Stromal cell of bone marrow (primary cell): ENCODE data around the gene MYH6.
"Not testable (repeated sequence)": the region's sequence is repeated elsewhere in the genome, so short reads cannot be mapped to it uniquely, and the experiment has no call there.

Source experiments
- DNase-seq: peaks from one replicate; pipeline ENCODE4 v3.0.0-alpha.2; 2012; ENCODE audit warnings: low read depth

The MYH6 gene

GRCh38 chr14:23392613-23393012 is 15.5 kb downstream of the MYH6 start:
- no peak for DNase-seq

DNA sequence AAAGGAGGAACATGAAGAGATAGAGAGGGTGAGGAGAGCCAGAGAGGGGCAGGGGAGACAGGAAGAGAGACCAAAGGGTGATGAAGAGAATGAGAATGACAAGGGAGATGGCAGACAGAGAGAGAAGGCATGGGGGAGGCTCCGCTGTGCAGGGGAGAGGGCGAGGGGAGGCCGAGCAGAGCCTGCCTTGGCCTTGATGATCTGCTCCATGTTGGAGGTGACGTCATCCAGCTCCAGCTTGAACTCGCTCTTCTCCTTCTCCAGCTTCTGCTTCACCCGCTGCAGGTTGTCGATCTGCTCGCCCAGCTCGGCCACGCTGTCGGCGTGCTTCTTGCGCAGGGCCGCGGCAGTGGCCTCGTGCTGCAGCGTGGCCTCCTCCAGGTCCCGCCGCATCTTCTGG is 18.2 kb downstream of the MYH6 start:
- DNase-seq: not testable (repeated sequence)

DNA sequence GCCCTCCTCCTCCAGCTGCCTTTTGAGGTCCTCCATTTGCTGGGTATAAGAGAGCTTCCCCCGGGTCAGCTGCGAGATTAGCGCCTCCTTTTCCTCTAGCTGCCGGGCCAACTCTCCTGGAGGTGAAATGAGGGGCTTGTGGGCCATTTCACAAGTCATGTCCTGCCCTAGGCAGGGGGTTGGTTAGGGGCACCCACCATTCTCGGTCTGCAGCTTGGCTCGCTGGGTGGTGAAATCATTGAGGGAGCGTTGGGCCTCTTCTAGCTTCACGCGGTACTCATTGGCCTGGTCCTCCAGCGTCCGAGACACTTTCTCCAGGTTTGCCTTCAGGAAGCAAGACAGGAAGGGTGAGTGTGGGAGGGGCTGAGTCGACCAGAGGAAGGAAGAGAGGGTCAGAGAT is 18.7 kb downstream of the MYH6 start:
- DNase-seq: no peak

DNA sequence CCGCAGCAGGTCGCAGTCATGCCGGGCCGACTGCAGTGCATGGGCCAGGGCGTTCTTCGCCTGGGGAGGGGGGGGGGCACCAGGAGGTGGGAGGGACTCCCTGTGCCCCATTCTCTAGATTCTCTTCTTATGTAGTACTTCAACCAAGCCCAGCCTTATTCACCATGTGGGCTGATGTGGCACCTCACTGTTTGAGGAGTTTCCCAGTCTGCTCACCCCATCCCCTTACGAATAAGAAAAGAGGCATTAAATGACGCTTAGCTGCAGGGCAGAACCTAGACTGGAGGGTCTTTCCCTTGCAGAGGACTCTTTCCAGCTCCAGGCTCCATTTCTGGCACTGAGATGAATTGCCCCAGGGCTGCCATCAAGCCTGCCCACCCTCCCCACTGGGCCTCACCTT is 19.1 kb downstream of the MYH6 start:
- DNase-seq: no peak

DNA sequence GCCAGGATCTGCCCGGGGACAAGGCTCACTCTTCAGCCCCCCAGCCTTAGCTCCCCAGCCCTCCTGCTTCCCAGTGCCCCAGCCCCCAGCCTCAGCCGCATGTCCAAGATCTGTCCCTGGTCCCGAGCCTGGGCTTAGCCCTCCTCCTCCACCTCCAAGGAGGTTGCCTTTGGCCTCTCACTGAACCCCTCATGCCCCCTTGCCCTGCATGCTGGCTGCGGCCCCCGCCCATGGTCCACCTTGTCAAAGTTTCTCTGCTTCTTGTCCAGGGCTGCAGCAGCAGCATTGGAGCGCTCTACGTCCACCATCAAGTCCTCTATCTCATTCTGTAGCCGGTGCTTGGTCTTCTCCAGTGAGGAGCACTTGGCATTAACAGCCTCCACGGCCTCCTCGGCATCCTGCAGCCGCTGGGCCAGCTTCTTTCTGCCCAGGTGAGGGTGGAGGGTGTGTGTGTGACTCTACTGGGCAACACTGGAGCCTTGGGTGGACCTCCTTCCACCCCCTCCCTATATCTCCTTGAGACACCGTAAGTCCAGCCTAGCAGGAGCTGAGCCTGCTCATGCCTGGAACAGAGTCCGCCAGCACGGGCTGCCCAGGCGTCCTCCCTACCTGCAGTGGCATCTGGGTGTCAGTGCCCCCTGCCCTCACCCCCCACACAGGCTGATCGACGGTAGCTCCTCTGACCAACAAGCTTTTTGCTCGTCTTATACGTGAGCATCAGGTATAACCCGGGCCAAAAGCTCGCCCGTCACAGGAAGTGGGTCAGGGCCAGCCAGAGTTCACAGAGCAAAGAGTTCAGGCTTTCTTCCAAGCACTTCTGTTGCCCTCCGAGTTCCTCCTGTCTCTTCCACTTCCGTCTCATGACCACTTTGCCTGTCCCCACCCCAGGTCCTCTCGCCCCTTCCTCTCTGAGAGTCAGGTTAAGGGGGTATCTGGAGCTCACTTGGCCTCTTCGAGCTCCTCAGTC is 19.9 kb downstream of the MYH6 start:
- DNase-seq: no peak

DNA sequence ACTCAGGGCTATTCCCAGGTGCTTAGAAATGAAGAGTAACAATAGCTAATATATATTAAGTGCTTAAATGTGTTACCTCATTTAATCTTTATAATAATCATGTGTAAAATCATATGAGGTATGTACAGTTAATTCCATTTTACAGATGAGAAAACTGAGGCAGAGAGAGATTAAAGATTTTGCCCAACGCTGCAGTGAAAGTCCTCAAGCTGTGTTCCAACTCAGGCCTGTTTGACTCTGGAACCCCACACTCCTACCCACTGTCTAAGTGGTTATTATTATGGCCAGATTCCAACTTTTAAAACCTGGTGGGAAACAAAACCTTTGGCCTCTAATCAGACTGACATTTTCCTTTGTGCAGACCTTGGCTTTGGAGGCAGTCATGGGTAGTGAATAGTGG is 21.1 kb downstream of the MYH6 start:
- no peak for DNase-seq

DNA sequence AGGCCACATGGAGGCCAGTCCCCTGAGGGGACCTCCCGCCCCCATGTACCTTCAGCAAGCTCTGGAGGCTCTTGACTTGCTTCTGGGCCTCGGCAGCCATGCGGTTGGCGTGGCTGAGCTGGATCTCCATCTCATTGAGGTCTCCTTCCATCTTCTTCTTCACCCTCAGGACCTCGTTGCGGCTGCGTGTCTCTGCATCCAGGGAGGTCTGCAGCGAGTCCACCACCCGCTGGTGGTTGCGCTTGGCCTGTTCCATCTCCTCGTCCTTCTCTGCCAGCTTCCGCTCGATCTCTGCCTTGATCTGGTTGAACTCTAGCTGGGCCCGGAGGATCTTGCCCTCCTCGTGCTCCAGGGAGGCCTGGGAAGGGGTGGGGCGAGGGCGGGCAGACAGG is 21.8 kb downstream of the MYH6 start:
- not testable (repeated sequence) for DNase-seq

DNA sequence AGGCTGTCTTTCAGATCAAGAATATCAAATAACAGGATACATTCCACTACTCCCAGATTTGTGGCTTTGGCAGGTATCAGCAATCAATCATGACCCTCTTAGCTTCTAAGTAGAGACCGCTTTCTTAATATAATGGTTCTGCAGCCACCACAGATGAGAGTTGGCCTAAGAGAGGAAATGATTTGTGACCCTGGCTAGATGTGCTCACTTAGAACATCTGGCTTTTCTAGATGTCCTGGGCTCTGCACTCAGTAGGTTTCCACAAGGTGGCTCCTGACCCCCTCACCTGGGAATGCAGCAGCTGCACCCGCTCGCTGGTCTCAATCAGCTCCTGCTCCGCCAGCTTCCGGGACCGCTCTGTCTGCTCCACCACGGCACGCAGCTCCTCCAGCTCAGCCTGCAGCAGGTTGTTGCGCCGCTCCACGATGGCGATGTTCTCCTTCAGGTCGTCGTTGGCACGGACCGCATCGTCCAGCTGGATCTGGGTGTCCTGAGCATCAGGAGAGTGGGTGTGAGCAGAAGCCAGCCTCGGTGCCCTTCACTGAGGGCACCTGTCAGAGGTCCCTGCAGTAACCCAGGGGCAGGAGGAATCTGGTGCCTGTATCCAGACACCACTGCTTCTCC is 22.3 kb downstream of the MYH6 start:
- no peak for DNase-seq

- DNase-seq: no peak
These were observed 22.8 kb downstream of the MYH6 start for GRCh38 chr14:23385244-23385641.

DNA sequence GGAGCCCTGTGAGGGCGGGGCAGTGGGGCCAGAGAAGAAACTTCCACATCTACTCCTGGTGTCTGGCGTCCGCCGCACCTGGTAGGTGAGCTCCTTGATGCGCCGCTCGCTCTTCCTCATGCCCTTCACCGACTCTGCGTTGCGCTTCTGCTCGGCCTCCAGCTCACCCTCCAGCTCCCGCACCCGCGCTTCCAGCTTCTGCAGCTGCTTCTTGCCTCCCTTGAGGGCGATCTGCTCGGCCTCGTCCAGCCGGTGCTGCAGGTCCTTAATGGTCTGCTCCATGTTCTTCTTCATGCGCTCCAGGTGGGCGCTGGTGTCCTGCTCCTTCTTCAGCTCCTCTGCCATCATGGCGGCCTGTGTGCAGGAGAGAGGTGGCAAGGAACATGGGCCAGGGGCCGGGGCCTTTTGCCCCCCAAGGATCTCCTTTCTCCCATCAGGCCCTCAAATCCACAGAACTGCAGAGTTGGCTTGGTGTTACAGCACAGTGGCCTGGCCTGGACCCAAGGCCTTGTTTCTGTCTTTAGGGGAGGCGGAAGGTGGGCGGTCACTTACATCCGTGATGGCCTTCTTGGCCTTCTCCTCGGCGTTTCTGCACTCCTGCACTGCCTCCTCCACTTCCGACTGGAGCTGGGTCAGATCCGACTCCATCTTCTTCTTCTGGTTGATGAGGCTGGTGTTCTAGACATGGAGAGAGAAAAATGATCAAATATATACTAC is 23.6 kb downstream of the MYH6 start:
- no peak for DNase-seq

- DNase-seq: no peak
These were observed 25.2 kb downstream of the MYH6 start for GRCh38 chr14:23382731-23383440.

- DNase-seq: no peak
These were observed 25.8 kb downstream of the MYH6 start for GRCh38 chr14:23382276-23382675.

GRCh38 chr14:23381871-23382270 is 26.2 kb downstream of the MYH6 start:
- no peak for DNase-seq

- no peak for DNase-seq
These were observed 27.1 kb downstream of the MYH6 start for GRCh38 chr14:23380976-23381375.

GRCh38 chr14:23380197-23380914 is 27.7 kb downstream of the MYH6 start:
- DNase-seq: no peak

- DNase-seq: no peak
These were observed 28.5 kb downstream of the MYH6 start for GRCh38 chr14:23379366-23380196.

GRCh38 chr14:23378612-23379220 is 29.4 kb downstream of the MYH6 start:
- DNase-seq: no peak

GRCh38 chr14:23377573-23378563 is 30.2 kb downstream of the MYH6 start:
- DNase-seq: no peak

GRCh38 chr14:23377198-23377550 is 30.9 kb downstream of the MYH6 start:
- no peak for DNase-seq
